Renal pelvis (tissue), 4 donors: ENCODE data around the gene ADGRV1. TPM values are rescaled to one million over a fixed set of nuclear protein-coding genes. Genes with fewer than 3 reads are reported as not detected.
"Not testable (repeated sequence)": the region's sequence is repeated elsewhere in the genome, so short reads cannot be mapped to it uniquely, and the experiment has no call there.

Experiments used
- DNase-seq: peaks from one replicate; pipeline ENCODE4 v3.0.0-alpha.2; 2013
- polyA plus RNA-seq, 3 donors: library from polyadenylated mRNA; unstranded; fragments of 120-200 nt; gene quantifications; one replicate each; pipeline ENCODE4 v1.2.1, GENCODE V29; 2013; ENCODE audit not compliant: insufficient read length in 3 of 3

The ADGRV1 gene
- polyA plus RNA-seq, 3 donors, result 11.3 to 15.4 (median 14.0) TPM

DNA sequence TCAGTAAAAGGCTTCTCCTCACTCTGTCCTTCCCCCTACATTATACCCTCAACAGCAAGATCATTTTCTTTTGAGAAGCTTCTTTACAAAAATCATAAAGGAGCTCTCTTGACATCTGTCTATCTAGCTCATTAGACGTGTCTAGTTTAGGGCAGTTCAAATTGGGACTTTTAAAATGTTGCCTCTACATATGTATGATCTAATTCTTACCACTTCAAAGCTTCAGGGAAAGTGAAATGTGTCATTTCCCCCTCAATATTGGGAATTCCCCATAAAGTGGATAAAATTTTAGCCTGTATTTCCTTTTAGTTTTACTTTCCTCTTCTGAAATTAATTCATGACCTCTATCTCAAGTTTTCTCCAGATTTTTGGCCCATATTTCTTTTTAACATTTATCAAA, 500.8 kb downstream of the ADGRV1 start:
- no peak for DNase-seq

DNA sequence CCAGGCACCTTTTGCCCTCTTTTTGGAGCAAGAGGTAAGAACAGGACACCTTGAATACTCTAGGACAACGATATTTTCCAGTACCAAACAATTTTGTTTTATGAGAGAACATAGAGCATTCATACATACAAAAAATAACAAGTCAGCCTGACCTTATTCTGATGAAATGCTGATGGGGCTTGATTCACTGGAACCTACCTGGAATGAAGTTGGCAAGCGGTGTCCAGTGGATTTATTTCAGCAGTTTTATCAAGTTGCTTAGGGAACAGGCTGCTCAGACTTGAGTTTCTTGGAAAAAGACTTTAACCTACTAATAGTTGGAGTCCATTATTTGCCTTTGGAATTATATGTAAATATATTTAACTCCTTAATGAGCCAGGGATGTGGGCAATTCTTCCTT, 502.5 kb downstream of the ADGRV1 start:
- DNase-seq, result no peak

DNA sequence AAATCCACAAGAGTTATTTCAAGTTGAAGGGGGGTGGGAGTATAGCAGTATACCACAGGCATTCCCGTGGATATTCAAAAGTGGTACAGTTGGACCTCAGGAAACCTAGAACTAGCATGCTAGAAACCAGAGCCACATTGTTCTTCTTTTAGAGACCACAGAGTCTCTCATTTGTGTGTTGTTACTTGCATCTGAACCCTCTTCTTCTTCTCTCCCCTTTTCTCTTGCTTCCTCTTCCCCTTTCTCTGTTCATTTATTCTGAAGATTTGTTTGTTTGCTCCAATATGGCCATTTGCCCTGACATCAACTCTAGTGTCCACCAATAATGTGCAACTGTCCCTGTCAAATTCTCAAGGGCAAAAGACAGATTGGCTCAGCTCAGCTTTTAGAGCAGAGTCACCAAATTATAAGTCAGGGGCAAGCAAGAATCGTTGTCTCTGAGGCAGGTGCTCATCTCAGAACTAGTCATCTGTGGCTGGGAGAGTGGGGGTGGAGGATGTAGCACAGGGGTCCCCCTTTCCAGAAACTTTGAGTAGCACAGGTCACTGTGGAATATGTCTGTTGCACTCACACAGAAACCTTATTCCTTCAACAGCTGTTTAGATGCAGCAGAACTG, 503.5 kb downstream of the ADGRV1 start:
- no peak for DNase-seq

DNA sequence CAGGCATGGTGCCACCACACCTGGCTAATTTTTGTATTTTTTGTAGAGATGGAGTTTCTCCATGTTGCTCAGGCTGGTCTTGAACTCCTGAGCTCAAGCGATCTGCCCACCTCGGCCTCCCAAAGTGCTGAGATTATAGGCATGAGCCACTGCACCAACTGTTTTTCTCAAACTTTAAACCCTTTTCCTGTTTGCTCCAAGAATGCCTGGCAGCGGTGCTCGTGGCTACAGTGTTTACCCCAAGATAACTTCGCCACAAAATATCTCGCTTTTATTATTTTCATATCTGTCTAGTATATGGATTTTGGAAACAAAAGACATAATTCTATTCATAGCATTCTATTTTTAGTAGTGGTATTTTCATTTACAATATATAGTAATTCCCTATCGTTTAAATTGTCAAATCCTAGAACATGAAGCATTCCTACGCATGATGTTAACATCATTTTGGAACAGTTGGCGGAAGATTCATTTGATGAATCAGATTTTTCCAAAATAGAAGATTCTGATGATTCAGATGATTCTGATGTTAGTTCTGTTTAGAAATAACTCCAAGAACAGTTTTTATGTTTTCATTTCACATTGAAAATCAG, 504.6 kb downstream of the ADGRV1 start:
- DNase-seq, result not testable (repeated sequence)

DNA sequence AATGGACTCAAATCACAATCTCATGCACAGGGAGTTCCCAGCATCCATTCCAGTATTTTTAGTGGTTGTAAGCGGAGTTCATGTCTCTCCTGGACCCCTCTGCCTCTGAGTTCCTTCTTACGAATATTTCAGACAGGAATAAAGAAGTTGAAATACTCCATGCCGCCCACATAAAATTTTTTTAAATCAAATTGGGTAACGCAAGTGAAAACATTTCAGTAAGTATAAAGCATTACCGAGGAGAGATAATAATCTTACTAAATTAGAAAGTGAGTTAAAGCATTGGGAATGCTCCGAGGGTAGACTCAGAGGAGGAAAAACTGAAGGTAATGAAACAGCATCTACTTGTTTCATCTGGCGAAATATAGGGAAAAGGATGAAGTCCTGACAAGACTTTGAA, 506.9 kb downstream of the ADGRV1 start:
- DNase-seq, result no peak

DNA sequence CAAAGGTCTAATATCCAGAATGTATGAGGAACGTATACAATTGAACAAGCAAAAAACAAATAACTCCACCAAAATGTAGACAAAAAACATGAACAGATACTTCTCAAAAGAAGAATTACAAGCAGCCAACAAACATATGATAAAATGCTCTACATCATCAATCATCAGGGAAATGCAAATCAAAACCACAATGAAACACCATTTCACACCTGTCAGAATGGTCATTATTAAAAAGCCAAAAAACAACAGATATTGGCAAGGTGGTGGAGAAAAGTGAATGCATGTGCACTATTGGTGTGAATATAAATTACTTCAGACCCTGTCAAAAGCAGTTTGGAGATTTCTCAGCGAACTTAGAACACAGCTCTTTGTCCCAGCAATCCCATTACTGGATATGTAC, 510.8 kb downstream of the ADGRV1 start:
- DNase-seq, result no peak

DNA sequence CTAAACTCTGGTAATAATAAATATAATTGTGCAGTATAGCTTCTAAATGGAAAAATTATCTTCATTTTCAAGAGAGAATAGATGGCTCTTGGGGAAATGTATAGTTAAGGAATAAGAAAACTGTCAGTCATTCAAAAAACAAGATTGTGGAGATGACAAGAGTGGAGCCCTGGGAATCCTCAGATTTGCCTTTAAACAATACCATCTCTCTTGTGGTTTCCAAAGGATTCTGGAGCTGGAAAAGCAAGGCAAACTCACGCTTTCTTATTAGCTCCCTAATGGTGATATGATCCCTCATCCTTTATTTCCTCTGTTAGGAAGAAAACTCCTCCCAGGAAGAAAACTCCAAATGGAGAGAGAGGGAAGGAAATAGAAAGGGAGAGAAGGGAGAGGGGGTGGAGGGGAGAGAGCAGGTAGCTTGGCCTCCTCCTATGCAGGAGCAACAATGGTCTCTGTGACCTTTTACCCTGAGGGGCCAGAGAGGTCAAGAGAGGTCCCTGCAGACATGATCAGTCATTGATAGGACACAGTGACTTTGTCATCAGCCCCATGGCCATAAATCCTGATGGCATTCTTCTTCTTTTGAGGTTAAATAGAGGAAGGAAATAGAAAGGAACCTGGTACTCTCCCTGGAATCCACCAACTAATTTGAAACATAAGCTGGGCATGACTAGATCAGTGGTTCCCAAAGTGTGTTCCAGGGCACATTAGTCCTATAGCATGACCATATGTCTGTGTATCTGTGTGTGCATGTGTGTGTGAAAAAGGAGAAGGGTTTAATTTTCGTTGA, 512.4 kb downstream of the ADGRV1 start:
- DNase-seq, result no peak

DNA sequence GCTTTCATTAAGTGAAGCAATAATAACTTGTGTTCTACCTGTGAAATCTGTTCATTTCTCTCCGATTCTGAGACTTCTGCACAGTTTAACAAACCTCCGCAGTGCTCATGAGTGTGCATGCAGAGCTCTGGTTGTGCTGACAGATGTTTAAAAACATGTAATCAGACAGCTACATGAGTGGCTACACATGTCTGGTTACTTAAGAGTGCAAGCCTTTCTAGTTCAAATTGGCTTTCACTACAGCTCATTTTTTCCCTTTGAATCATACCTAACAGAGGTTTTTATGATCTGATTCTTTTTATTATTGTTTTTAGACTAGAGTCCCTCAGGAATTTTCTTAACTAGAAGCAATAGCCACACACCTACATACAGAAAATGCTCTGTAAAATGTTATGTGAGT, 514.3 kb downstream of the ADGRV1 start:
- DNase-seq, result no peak

DNA sequence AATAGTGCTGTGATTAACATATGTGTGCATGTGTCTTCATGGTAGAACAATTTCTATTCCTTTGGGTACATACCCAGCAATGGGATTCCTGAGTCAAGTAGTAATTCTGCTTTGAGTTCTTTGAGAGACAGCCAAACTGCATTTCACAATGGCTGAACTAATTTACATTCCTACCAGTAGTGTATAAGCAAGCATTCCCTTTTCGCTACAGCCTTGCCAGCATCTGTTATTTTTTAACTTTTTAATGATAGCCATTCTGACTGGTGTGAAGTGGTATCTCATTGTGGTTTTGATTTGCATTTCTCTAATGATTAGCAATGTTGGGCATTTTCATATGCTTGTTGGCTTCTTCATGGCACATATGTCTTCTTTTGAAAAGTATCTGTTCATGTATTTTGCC, 516.0 kb downstream of the ADGRV1 start:
- no peak for DNase-seq

DNA sequence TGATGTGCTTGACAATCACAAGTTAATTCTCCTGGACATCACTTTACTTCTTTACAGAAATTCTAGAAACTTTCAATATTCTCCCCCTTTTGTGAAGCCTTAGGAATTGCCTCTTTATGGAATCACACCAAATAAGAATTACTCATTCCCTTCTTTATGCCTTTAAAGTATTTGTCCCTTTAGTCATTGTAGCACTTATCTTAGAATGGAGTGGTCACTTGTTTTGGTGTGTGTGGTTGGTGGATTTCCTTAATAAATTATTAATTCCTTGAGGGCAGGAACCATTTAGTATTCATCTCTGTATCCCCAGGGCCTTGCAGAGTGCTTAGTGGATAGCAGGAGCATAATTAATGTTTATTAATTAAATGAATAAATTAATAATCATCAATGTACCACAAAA, 517.5 kb downstream of the ADGRV1 start:
- no peak for DNase-seq

DNA sequence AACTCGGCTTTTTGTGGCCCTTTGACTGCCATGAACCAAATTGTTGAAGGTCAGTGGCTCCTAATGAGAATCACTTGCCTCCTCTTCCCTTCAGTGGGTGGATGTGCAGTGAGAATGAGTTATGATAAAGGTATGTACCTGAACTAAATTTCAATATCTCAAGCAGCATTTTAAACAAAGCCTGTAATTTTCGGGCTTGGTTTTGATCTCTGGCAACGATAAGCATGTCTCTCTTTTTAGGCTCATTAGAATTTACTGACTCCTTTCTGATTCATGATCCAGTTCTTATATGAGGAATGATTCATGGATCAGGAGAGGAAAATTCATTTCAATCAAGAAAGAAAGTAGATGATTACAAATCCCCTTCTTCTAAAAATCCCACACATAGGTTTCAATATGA, 519.0 kb downstream of the ADGRV1 start:
- no peak for DNase-seq

DNA sequence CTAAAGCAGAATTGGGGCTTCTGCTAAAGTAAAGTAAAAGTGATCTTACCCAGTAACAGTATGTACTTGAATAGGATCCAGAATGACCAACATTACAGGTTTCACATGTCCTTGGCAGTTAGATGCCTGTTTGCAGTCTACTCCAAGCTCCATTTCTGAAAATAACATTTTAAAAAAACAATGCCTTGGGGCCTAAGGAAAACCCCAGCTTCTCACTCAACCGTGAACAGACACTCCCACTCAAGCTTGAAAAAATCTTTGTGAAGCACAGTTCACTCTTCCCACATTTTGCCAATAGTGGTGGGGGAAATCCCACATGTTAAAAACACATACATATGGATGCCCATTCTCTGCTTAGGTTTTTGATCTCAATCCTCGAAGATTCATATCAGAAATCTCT, 520.4 kb downstream of the ADGRV1 start:
- peak; percentile 36 for DNase-seq

DNA sequence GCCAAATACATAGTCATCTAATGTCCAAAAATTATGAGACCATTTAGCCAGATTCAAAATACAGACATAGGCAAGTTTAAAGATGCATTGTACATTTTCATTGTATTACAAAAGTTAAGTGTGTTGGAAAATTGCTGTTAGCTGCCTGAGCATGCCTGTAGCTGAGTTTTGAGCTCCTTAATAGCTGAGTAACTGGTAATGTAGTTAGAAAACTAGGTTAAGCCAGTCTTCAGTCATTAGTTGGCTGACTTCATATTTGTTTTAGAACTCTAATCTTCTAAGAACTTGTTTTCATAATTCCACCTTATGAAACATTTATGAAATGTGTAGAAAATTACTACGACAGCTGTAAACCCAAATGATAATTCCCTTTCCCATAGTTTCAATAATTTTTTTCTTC, 531.2 kb downstream of the ADGRV1 start:
- no peak for DNase-seq

DNA sequence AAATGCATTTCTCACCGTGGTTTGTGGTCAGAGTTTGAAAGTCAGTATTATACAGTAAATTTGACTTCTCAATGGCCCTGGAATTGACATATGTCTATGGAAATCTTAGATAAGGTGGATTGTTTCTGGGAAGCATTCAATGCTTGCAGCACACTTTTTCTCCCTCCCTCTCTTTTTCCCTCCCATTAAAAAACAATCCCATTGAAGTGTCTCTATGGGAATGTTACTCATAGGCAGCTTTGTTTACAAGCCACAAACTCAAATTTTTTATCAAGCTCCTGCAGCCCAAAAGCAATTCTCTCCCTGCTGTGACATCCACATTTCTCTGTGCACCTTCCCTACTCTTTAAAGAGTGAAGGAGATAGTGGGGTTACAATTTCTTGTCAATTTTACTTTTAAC, 532.4 kb downstream of the ADGRV1 start:
- DNase-seq, result no peak

DNA sequence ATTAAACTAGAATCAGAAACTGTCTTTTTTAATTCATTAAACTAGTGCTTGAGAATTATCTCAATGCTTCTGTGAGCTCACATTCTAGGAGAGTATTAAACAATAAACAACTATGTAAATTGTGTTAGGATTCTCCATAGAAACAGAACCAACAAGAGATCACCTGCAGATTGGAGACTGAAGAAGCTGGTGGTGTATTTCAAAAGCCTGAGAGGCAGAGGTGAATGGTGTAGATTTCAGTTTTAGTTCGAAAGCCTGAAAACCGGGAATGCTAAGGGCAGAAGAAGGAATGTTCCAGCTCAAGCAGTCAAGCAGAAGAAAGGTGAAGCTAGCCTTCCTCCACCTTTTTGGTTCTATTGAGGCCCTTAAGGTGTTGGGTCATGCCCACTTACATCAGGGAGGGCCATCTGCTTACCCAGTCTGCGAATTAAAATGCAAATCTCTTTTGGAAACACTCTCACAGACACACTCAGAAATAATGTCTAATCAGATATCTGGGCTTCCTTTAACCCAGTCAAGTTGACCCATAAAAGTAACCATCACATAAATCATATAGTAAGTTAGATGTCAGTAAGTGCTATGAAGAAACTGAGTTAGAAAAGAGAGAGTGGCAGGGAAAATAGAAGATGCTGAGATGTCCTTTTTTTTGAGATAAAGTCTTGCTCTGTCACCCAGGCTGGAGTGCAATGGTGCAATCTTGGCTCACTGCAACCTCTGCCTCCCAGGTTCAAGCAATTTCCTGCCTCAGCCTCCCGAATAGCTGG, 533.1 kb downstream of the ADGRV1 start:
- no peak for DNase-seq

DNA sequence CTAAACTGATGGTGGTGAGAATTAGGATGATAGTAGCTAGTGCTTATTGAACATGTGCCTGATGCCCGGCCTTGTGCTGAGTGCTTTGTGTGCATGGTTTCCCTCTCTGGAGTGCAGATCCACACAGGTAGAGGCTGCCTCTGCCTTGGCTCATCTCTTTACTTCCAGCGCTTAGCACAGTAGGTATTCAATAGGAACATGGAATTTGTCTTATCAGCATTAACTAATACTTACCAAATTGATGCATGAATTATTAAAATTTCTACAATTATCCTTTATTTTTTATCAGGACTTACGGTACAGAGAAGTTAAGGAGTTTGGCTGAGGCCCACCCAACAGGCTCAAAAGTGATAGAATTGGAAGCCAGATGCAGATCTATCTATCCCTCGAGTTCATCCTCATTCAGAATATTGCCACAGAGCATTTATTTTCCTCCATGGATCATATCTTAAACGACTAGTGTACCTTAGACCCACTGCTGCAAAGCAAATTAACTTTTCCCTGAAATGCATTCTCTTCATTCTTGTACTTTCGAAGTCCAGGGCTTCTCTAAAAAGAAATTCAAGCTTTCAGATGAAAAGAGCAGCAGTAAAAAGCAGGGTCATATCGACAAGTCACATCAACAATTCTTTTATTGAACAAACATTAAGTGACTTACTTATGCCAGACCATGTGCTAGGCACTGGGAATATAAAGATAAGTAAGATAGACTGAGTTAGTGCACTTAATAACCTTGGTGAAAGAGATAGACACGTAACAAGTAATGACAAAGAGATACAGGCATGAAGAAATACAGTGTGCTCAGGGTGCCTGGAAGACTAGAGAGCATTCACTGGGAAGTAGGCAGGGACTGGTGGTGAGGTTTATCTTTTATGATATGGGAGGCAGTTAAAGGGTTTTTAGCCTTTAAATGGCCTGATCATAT, 534.5 kb downstream of the ADGRV1 start:
- no peak for DNase-seq

DNA sequence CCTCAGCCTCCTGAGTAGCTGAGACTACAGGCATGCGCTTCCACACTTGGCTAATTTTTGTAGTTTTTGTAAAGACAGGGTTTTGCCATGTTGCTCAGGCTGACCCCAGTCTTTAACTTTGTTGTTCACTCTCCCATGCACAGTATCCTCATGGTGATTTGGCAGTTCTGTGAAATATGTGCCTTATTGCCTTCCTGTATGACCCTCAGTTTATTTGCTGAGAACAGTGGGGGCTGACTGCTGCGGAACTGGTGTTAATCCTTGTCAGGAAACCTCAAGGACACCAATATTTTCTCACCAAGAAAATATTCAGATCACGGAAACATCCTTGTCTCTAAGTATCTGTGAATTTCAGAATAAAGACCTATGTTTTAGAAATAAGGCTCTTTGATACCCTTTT, 536.7 kb downstream of the ADGRV1 start:
- no peak for DNase-seq

DNA sequence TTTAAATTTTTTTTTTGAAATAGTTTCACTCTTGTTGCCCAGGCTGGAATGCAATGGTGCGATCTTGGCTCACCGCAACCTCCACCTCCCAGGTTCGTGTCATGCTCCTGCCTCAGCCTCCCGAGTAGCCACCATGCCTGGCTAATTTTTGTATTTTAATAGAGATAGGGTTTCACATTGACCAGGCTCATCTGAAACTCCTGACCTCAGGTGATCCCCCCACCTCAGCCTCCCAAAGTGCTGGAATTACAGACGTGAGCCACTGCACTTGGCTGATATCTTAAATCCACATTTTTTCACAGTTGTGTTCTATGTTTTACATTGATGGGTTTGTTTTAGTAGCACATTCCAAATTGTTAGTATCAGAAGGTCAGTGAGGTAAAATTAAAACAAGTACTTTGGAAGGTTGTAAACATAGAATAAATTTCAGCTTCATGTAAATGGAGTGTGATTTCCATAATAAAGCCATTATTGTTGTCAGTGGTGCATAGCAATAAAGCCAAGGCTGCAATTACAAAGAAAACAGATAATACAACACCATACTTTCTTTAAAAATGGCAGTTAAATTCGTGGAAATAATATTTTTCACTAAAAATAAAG, 537.3 kb downstream of the ADGRV1 start:
- no peak for DNase-seq

DNA sequence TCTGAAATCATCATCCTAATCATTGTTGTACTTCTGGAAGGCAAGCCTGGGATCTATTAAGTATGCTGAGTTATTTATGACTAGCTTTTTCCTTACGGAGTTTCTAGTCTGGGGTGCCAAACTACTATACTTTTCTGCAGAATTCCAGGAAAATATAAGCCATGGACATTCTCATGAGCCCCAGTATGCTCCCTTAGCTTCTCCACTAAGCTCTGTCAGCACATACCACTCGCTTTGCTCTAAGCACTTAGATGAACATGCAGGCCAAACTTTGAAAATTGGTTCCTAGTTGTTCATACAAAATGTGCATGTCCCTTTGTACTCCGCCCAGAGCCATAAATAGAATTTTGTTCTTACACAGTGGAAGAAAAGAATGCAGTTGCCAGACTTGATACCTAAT, 539.9 kb downstream of the ADGRV1 start:
- DNase-seq, result no peak

DNA sequence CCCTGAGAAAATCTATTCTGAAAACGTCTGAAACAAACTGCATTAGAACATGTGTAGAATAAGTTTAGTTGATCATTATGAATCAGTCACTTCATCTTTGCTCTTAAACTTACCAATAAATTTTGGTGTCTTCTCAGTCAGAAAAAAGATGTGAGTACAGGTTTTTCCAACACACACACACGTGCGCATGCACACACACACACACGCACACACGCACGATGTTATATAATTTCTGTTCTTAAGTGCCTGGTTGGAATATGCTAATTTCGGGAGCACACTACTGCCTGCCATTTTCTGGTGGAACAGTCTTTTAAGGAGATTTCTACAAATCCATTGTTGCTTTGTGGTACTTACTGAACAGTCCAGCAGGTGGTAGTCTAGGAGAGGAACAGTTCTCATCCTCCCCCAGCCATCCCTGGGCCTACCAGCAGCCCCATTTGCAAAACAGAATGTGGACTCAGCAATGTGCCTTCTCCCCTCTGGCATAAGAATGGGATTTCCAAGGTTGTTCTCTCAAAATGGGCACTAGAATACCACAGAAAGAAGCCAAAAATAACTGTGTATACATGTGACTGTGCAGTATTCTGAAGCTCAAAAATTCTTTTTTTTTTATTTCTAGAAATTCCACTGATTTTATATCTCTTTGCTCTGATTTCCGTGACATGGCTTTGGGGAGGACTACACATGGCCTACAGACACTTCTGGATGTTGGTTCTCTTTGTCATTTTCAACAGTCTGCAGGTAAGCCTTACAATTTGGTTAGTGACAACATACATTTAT, 543.2 kb downstream of the ADGRV1 start:
- peak; percentile 71 for DNase-seq
